Activated gamma-delta T cell (primary cell): ENCODE results near the gene LRRC8B.

Experiments
- DNase-seq: peaks from one replicate; lab custom pipeline; 2025; lab: John Stamatoyannopoulos, UW

LRRC8B gene

DNA sequence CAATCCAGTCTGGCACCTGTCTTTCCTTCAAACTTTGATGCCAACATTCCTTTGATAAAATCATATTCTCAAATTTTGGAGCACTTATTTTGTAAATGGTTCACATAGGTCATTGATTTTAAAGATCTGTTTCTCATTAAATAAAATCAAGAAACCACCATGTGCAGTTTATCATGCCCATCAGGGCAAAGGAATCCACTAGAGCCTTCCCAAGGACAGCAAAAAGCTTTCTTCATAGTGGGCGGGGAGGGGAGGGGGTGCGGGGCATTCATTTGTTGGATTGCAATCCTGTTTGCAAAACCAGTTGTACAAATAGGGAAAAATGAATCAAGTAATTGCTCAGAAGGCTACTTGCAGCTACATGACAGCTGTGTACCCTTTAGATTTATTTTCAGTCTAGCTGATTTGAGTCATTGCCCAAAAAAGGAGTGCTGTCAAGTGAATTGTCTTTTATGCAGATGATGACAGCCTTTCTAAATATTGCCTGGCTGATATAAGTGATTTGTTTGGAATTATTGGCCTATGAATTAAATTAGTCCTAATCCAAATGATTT, 23.0 kb downstream of the LRRC8B start:
- no peak for DNase-seq

DNA sequence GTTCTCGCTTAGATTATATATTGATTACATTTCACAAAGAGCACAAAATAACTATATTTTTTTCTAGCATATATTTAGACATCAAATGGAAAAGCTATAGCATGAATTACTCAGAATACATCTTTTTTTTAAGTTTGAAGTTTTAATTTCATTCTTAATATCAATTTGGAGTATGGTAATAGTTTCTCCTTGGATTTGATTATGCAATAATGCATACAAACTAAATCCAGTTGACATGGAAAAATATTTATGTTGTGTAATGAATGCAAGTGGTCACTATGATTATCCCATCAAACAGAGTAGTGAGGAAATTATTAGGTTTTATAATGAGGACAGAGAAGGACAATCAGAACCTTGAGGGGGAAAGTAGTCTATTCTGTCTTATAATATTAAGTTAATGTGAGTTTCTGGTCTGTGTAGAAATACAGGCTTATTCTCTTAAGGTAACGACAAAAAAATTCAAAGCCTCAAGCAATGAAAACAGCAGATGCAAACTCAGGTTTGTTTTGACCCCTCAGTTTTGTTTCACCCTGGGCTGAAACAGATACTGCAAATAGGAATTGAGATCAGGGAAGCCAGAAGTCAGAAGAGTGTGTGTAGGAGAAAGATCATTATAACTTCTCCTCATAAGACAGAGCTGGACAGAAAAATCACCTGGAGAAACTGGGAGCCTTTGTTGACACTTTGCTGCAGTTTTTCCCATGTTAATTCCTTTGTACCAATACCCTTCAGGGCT, 23.7 kb downstream of the LRRC8B start:
- DNase-seq = no peak

DNA sequence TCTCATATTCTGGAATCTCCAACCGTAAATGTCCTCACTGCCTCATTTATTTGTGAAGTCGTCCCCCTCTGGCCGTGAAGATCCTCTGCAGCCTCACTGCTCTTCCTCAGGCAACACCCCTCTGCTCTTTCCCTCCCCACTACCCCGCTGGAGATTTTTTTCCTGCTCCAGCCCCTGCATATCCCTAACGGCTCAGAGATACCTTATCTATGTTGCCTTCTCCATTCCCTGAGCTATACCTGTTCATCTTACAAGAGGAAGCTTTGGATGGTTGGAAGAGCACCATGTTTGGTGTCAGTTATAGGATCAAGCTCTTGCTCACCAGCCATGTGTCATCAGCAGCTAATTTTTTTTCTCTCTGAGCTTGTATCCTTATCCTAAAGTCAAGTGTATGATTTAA, 26.4 kb downstream of the LRRC8B start:
- DNase-seq = no peak

DNA sequence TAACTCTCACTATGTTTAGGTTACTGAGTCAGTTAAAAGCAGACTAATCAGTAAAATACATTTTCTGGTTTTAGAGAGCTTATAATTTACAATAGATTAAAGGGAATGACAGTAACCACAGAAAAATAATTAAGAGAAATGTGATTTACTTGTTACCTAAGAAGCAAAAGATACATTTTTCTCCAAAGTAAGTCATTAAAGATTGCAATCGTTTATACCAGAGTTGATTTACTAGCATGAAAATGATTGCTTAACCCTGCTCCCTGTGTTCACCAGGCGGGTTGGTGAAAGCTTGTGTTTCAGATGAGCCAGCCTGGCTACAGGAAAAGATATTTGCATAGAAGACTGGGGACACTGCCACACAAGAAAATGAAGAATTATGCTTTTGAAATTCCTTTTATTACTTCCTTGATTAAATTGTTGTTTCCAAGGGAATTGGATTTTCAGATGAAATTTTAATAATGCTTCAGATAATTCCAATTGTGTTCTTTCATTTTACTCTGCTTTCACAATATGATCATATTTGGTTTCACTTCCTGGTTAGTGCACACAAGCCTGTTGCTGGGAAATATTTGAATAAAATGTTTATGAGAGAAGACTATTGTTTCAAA, 27.9 kb downstream of the LRRC8B start:
- DNase-seq = no peak

DNA sequence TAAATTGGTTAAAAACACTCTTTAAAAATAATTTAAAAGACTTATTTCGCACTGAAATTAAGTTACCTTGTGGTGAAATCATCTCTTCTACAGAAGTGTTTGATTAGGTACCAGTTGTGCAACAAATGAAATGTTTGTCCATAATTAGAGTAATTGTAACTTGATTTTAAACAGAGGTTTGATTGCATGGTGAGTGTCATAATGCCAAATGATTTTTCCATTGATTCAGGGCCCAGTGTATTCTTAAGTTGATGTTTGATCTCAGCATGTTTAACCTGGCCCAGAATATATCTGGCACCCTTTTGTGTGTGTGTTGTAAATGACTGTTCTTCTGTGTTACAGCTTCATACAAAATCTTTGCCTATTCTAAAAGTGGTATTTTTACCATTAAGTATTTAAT, 28.5 kb downstream of the LRRC8B start:
- no peak for DNase-seq

DNA sequence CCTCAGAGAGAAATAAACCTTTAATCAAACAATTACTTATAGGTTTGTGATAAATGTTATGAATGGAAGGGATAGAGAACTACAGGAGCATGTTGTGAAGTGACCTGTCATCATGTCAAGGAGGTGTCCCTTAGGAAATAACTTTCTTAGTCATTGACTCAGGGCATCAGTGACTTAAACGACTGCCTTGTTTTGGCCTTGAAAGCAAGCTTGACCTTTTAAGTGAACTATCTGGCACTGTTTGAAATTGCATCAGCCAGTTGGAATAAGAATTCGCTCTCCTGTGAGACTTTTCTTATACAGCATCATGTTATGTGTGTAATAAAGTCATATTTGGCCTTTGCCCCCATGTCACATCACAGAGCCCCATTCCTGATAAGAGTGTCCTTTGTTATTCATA, 30.9 kb downstream of the LRRC8B start:
- DNase-seq = no peak

DNA sequence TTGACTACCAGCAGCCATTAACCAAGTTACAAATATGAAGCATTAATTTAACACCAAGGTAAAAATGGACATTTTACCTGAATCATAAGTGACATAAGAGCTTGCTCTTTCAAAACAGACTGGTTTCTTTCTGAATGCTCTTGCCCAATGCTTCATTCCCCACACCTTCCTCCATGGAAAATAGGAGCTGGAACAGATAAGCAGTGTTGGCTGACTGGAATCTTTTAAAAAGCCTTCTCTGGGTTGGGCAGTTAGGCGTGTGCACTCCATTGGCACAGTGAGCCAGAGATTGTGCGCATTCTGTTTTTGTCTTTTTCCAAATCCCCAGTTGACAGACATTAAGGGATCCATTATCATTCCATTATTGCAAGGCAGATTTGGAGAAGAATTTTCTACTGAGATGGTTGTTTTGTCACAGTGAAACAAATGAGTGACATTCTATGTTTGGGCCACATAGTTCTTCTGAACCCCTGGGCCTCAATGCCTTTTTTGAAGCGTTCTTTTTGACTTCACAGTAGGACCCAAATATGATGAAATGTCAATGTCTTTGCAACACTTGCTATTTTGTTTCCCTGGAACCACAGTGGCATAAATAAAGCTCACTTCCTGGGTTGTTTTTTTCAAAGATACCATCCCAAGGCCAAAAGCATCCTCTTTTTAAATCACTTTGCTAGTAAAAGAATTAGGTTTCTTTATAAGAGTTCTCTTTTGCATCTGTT, 32.3 kb downstream of the LRRC8B start:
- no peak for DNase-seq

DNA sequence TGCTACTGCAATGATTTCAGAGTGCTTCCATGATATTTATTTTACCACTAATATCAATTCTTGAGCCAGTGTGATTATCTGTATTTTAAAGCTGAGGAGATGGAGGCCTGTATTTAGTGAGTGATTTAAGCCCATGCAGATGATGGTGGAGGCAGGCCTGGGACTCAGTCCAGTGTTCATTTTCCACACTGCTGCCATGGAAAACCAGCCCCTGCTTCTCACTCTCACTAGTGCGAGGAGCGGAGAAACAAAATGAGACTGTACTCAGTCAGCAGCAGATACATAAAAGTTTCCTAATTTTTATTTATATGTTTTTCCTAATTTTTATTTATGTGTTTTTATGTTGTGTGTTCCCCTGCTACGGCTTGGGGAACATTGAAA, 32.8 kb downstream of the LRRC8B start:
- DNase-seq = no peak

DNA sequence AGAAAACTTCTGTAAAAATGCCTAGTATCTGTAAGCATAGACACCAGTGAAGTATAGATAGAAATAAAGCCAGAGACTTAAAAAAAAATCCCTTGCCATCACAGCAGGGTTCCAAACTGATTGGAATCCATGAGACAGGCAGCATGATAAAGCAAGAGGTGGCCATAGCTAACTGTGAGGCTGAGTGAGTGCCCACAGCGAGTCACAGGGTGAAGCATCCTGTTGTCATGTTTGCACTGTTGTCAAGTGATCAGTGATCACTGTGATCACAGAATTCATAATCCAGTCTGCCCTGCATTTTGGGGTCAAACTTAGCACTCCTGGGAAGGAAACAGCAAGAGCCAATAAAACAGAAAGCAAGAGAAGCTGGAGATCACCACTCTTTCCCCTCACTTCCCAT, 33.3 kb downstream of the LRRC8B start:
- DNase-seq = no peak

DNA sequence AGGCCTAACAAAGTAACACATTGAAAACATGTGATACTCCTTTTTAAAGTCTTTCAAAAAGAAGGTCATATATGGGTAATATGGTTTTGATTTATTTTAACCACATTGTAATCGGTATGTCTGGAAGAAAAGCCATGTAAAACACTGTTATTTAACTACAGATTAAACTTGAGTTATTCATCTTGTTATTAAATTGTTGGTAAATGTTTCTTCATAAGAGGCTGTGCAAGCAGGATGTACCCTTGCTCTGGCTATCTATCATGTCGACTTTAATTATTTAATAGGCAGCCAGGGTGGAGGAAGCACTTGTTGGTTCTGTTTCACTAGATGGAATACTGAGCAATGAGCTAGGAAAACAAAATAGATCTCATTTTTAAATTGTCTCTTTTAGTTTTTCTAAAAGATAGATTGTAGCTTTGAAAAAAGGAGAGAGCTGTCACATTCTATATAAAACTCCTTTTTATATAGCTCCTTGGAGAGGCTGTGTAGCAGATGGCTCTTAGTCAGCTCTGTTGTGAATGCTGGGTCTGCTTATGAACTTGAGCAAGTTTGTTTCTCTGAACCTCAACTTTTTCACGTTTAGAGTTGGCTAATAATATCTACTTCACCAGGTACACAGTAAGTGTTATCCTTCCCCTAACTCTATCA, 39.5 kb downstream of the LRRC8B start:
- no peak for DNase-seq

DNA sequence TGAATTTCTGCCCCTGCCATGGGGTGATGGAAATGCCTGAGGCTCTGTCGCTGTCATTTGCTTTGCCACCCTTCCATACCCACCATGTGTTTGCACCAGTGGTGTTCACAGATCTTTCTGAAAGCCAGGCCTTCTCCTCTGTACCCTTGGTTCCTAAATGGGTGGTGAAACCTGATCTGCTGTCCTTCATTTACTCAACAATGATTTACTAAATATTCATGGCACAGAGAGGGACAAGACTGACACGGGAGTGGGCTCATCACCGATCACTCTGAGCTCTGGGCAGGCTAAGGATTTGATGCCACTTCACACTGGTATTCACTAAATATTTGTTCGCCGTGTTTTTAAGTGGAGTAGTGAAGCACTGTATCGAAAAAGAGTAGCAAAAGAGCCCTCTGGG, 40.9 kb downstream of the LRRC8B start:
- DNase-seq = no peak

DNA sequence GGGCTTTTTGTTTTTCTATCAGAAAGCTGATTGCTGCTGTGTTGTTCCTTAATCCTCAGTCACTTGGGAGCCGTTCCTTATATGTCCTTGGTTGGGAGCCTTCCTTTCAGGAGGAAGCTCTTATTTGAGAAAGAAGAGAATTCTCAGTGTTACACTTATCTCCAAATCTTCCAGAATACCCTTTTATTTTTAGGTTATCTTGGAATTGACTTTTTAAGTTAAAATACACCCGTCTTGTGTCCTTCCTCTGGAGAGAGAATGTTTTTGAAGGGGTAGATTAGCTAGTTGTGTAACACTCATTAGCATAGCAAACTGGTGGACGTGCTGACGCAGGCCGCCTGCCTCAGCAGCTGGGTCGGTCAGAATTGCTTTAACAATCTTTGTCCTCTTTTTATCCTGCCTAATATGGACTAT, 42.1 kb downstream of the LRRC8B start:
- DNase-seq = no peak

DNA sequence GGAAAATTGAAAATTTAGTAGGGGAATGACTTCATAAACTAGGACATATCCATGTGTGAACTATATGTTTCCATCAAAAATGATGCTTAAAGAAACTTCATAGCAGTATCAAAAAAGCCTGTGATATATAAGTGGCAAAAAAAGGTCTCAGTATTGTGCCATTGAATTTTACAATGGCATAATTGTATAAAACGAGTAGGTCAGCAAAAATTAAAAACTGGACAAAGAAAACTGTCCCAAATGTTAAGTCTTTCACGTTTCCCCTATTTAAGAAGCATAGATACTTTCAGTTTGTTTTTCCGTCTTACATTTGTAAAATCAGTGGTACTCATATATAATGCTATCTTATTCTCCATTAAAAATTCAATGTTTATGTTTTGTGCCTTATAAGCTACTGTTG, 43.2 kb downstream of the LRRC8B start:
- no peak for DNase-seq

DNA sequence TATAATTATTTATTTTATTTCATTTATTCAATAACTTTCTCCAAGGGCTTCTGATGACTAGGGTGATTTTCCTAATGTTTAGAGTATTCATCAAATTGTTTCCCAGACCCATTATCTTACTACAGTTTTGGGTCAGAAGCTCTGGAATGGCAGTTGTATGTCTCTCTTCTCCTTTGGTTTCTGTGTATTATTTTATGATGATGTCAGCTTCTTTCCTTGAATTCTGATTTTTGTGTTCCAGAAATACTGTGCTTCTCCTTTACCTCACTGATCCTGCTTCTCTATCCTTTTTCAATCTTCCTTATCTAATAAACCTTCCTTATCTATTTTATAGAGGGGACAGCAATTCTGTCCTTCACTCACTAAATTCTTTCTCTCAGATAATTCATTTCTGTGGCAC, 48.8 kb downstream of the LRRC8B start:
- DNase-seq = no peak

DNA sequence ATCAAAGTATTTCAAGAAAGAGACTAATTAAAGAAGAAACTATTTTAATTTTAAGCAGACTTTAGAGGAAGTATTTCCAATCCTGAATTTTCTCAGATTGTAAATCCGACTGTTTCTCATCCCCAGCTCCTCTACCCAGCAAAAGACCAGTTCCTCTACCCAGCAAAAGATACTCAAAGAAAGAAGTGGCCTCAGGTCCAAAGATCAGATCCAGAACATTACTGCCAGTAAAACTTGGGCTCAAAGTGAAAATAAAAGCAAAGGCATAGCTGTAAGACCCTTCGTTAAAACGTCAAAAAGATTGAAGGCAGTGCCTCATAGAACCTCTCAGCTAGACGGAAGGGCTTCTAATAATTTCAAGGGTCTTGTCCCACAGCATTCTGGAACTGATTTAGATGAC, 50.0 kb downstream of the LRRC8B start:
- no peak for DNase-seq

DNA sequence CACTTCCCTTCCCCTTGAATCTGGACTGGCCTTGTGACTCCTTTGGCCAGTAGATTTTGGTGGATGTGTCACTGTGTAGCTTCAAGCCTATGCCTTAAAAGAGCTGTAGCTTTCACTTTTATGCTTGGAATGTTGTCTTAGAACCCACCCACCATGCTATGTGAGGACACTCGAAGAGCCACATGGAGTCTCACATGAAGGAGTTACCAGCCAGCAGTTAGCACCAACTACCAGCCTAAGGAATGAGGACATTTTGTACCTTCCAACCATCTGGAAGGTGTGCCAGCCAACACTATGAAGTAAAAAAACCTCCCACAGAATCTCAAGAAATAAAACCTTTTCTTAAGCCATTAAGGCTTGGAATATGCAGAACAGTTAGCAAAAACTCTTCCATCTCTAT, 50.6 kb downstream of the LRRC8B start:
- DNase-seq = no peak

DNA sequence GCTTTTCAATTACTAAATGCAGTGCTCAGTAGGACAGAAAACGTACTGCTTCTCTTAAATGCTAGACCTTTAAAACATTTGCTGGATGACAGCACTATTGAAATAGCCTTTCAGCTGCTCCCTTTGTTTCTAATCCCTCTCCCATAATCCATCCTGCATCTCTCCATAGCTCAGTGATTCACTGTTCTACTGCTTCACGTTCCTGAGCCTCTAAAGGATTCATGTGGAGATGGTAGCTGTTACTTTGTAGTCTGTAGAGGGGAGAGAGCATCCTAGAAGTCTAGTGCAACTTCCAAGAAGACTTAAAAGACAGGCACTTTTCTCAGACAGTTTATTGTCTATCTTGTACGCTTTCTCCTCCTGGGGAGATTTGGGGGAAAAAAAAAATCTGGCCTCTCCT, 51.4 kb downstream of the LRRC8B start:
- no peak for DNase-seq

DNA sequence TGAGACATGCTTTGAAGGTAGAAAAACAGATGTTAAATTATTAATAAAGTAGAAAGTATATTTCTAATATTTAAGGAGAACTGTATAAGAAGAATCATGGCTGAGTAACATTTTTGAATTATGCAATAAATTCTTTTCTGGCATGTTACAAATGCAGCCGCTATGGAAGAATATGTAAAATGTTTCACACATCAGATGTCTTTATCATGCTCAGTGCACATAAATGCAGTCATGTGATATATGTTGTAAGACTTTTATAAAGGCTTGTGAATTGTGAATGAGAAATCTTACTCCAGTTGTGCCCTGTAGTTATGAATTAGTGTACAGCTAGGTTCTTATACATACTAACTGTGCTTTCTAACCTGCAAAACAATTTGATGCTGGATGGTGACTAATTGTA, 53.5 kb downstream of the LRRC8B start:
- no peak for DNase-seq

DNA sequence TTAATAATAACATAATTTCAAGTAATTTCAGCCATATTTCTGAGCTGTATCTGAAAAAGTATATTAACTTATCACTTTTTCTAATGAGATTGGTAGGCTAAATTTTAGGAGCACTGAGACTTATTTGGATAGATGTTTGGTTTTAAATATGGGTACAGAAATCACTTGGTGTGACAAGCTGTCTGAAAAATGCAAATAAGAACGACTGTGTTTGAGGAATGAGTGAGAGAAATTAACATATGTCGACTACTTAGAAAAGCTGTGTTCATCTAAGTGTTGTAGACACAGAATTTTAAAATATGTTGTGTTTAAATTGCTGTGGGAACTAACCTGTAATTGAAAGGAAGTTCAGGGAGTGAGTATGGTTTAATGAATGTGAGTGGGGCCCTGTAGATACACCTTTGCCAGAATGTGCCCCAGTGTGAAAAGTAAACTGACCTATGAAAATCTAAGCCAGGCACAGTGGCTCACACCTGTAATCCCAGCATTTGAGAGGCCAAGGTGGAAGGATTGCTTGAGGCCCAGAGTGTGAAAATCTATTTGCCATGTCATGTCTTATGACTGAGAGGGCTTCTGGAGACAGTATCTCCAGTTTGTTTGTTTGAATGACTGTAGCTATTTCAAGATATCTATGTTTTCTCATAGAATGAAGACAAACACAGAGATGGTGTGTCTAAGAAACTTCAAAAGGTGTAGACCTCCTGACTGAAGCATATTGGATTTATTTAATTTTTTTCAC, 54.5 kb downstream of the LRRC8B start:
- no peak for DNase-seq

DNA sequence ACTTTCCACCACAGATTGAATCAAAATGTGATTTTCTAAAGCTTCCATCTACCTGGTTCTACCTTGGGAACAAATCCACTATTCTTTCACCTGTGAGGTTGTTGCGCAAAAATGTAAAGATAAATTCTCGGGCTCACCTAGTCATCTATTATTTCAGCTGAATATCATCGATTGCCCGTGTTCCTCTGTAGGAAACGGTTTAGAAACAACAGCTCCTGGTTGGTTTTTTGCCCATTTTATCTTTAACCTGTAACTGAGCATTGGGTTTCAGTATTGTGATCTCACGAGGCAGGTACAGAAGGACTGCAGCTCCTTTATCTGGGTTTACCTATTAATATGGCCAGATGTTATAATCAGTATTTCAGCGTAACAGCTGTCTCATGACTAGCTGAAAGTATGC, 55.4 kb downstream of the LRRC8B start:
- no peak for DNase-seq

DNA sequence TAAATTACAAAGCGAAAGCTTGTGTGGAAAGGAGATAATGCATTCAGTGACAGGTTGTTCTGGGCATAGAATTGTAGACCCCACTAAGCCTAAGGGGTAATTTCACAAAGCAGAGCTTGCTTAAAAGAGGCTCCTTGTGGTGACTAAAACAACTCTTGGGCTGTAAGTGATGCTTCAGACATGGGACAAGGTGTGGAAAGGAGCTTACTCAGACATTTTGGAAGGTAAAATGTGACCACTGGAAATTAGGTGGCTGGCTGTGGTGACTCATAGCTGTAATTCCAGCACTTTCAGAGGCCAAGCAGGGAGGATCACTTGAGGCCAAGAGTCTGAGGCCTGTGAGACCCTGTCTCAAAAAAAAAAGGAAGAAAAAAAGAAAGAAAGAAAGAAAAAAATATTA, 57.2 kb downstream of the LRRC8B start:
- DNase-seq = no peak

DNA sequence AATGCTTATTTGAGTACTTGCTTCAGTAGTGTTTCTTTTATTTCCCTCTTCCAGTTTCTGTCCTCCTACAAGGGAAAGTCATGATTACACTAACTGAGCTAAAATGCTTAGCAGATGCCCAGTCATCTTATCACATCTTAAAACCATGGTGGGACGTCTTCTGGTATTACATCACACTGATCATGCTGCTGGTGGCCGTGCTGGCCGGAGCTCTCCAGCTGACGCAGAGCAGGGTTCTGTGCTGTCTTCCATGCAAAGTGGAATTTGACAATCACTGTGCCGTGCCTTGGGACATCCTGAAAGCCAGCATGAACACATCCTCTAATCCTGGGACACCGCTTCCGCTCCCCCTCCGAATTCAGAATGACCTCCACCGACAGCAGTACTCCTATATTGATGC, 57.9 kb downstream of the LRRC8B start:
- no peak for DNase-seq
